IMR-90 (cell line): ENCODE measurements around the gene ASXL2. TPM values are rescaled to one million over a fixed set of nuclear protein-coding genes. Genes with fewer than 3 reads are reported as not detected.
A peak's percentile ranks its signal among the peaks of the same experiment; 100 is the strongest.

Experiments
- ATAC-seq: fragments of 200-7000 bp; cut with Tn5 transposase; 2 replicates; pipeline ENCODE4 v1.9.1; 2020; ENCODE audit warnings: low read depth, mild to moderate bottlenecking, moderate library complexity
- BruUV-seq: library from RNA; stranded (reverse); fragments of 400-500 nt; replicated peaks from 2 replicates; lab custom pipeline; 2021; lab: Mats Ljungman, UMichigan
- CTCF ChIA-PET: fragments of 300-600 bp; formaldehyde crosslinking; extraction: SDS; loops from one replicate; lab custom pipeline; 2021; ENCODE audit warnings: antibody characterized with exemption; lab: Yijun Ruan, JAX
- POLR2A ChIA-PET: fragments of 300-600 bp; sonication (Branson Sonifier 250); formaldehyde crosslinking; loops from one replicate; lab custom pipeline; 2022; ENCODE audit warnings: antibody characterized with exemption; ENCODE audit not compliant: unreplicated experiment; lab: Charles Lee
- DNase-seq: peaks from one replicate; pipeline ENCODE4 v3.0.0; 2013
- H2AFZ ChIP-seq: replicated peaks from 2 replicates; pipeline ENCODE3; 2013; ENCODE audit warnings: low read length, mild to moderate bottlenecking; ENCODE audit not compliant: poor library complexity
- H2AK5ac ChIP-seq: 2 replicates; pipeline ENCODE4 v1.6.1; 2013; ENCODE audit warnings: low read depth, low read length, inconsistent platforms
- H2AK9ac ChIP-seq: replicated peaks from 2 replicates; pipeline ENCODE3; 2013; ENCODE audit warnings: mild to moderate bottlenecking, low read depth, low read length, moderate library complexity; ENCODE audit not compliant: poor library complexity
- H2BK120ac ChIP-seq: 2 replicates; pipeline ENCODE4 v1.6.1; 2013; ENCODE audit warnings: low read depth, low read length, inconsistent platforms
- H2BK15ac ChIP-seq: 3 replicates; pipeline ENCODE4 v1.6.1; 2013; ENCODE audit warnings: low read depth, low read length, inconsistent platforms
- H2BK20ac ChIP-seq: 2 replicates; pipeline ENCODE4 v1.6.1; 2013; ENCODE audit warnings: low read depth, mild to moderate bottlenecking, inconsistent platforms, low read length, moderate library complexity
- H2BK5ac ChIP-seq: 2 replicates; pipeline ENCODE4 v1.6.1; 2013; ENCODE audit warnings: mild to moderate bottlenecking, low read depth, low read length, inconsistent platforms; ENCODE audit not compliant: poor library complexity, severe bottlenecking
- H3K14ac ChIP-seq: replicated peaks from 2 replicates; pipeline ENCODE4 v1.6.1; 2013; ENCODE audit warnings: low read depth, low read length, inconsistent platforms
- H3K18ac ChIP-seq: 2 replicates; pipeline ENCODE4 v1.6.1; 2013; ENCODE audit warnings: low read depth, low read length, control low read depth
- H3K23ac ChIP-seq: 2 replicates; pipeline ENCODE4 v1.6.1; 2013; ENCODE audit warnings: low read depth, low read length, inconsistent platforms
- H3K27ac ChIP-seq: 2 replicates; pipeline ENCODE4 v1.5.1; 2013; ENCODE audit warnings: mild to moderate bottlenecking, control low read depth, low read length; ENCODE audit not compliant: insufficient read depth
- H3K27me3 ChIP-seq: 2 replicates; pipeline ENCODE4 v1.6.1; 2013; ENCODE audit warnings: low read length; ENCODE audit not compliant: control insufficient read depth, insufficient read depth
- H3K36me3 ChIP-seq: 2 replicates; pipeline ENCODE4 v1.6.1; 2013; ENCODE audit warnings: low read length, mixed read lengths; ENCODE audit not compliant: control insufficient read depth, insufficient read depth
- H3K4ac ChIP-seq: 2 replicates; pipeline ENCODE4 v1.6.1; 2013; ENCODE audit warnings: low read depth, low read length, inconsistent platforms
- H3K4me1 ChIP-seq: 2 replicates; pipeline ENCODE4 v1.6.1; 2013; ENCODE audit warnings: low read length, mixed read lengths; ENCODE audit not compliant: control insufficient read depth, insufficient read depth
- H3K4me2 ChIP-seq: 2 replicates; pipeline ENCODE4 v1.6.1; 2013; ENCODE audit warnings: low read depth, mild to moderate bottlenecking, control low read depth, low read length, moderate library complexity
- H3K4me3 ChIP-seq: 2 replicates; pipeline ENCODE4 v1.5.1; 2013; ENCODE audit warnings: low read depth, mild to moderate bottlenecking, control low read depth, low read length, moderate library complexity; ENCODE audit not compliant: insufficient read depth
- H3K56ac ChIP-seq: 2 replicates; pipeline ENCODE4 v1.6.1; 2013; ENCODE audit warnings: low read length, inconsistent platforms; ENCODE audit not compliant: insufficient read depth; ENCODE audit errors: extremely low read depth
- H3K79me1 ChIP-seq, 2 experiments: 2 replicates each; pipeline ENCODE4 v1.6.1; 2013; ENCODE audit warnings: low read length in 2 of 2, inconsistent platforms in 1 of 2, low read depth in 1 of 2
- H3K9ac ChIP-seq: 2 replicates; pipeline ENCODE4 v1.6.1; 2013; ENCODE audit warnings: low read depth, low read length, control low read depth
- H3K9me1 ChIP-seq: 2 replicates; pipeline ENCODE4 v1.6.1; 2013; ENCODE audit warnings: low read length, inconsistent platforms; ENCODE audit not compliant: insufficient read depth
- H3K9me3 ChIP-seq: 2 replicates; pipeline ENCODE4 v1.6.1; 2013; ENCODE audit warnings: low read length; ENCODE audit not compliant: control insufficient read depth, insufficient read depth
- H4K20me1 ChIP-seq: 2 replicates; pipeline ENCODE4 v1.6.1; 2013; ENCODE audit warnings: low read length, inconsistent platforms; ENCODE audit not compliant: insufficient read depth
- H4K5ac ChIP-seq: 2 replicates; pipeline ENCODE4 v1.6.1; 2013; ENCODE audit warnings: mild to moderate bottlenecking, low read depth, low read length, control low read depth
- H4K8ac ChIP-seq, 2 experiments: 2 replicates each; pipeline ENCODE4 v1.6.1; 2013; ENCODE audit warnings: low read depth in 2 of 2, low read length in 2 of 2, control low read depth in 1 of 2, inconsistent platforms in 1 of 2
- H4K91ac ChIP-seq: 2 replicates; pipeline ENCODE4 v1.6.1; 2013; ENCODE audit warnings: low read depth, low read length, inconsistent platforms; ENCODE audit not compliant: insufficient read depth
- BHLHE40 ChIP-seq: fragments of 150-350 bp; IDR thresholded peaks from 2 replicates; pipeline ENCODE4 v1.6.1; 2016; ENCODE audit warnings: mild to moderate bottlenecking, low read depth, low read length
- CEBPB ChIP-seq: IDR thresholded peaks from 2 replicates; pipeline ENCODE4 v1.6.1; 2012; ENCODE audit warnings: low read depth, low read length, improper control_type of control experiment
- CHD1 ChIP-seq: IDR thresholded peaks from 2 replicates; pipeline ENCODE4 v1.6.1; 2012; ENCODE audit warnings: low read depth, low read length, improper control_type of control experiment
- ELK1 ChIP-seq: fragments of 150-350 bp; IDR thresholded peaks from 2 replicates; pipeline ENCODE4 v1.6.1; 2016; ENCODE audit warnings: low read depth, mild to moderate bottlenecking, low read length, moderate library complexity, borderline replicate concordance
- FOS ChIP-seq: fragments of 150-350 bp; IDR thresholded peaks from 2 replicates; pipeline ENCODE4 v1.6.1; 2016; ENCODE audit warnings: low read depth, low read length
- MAZ ChIP-seq: IDR thresholded peaks from 2 replicates; pipeline ENCODE4 v1.6.1; 2012; ENCODE audit warnings: low read depth, mild to moderate bottlenecking, low read length, improper control_type of control experiment, moderate library complexity, borderline replicate concordance
- MXI1 ChIP-seq: IDR thresholded peaks from 2 replicates; pipeline ENCODE4 v1.6.1; 2012; ENCODE audit warnings: low read depth, mild to moderate bottlenecking, low read length, moderate library complexity, borderline replicate concordance
- NFE2L2 ChIP-seq: fragments of 150-350 bp; IDR thresholded peaks from 2 replicates; pipeline ENCODE4 v1.6.1; 2016; ENCODE audit warnings: low read depth, mild to moderate bottlenecking, low read length
- POLR2A ChIP-seq: IDR thresholded peaks from 2 replicates; pipeline ENCODE4 v1.6.1; 2012; ENCODE audit warnings: mild to moderate bottlenecking, low read depth, low read length
- RAD21 ChIP-seq: IDR thresholded peaks from 2 replicates; pipeline ENCODE4 v1.6.1; 2012; ENCODE audit warnings: low read length, improper control_type of control experiment
- RCOR1 ChIP-seq: IDR thresholded peaks from 2 replicates; pipeline ENCODE4 v1.6.1; 2012; ENCODE audit warnings: mild to moderate bottlenecking, low read length, improper control_type of control experiment; ENCODE audit not compliant: insufficient replicate concordance
- RFX5 ChIP-seq: IDR thresholded peaks from 2 replicates; pipeline ENCODE4 v1.8.0; 2012; ENCODE audit warnings: low read depth, mild to moderate bottlenecking, low read length, moderate library complexity
- SMC3 ChIP-seq: fragments of 150-350 bp; IDR thresholded peaks from 2 replicates; pipeline ENCODE4 v1.6.1; 2016; ENCODE audit warnings: low read depth, mild to moderate bottlenecking, antibody characterized with exemption, low read length, moderate library complexity
- WGBS, 2 experiments: methylation state at CpG; one replicate each; pipeline versions ENCODE4 v1.1.5 to v1.1.7; 2013; ENCODE audit warnings: missing lambda C conversion rate in 2 of 2; ENCODE audit not compliant: insufficient read length in 1 of 2; ENCODE audit errors: extremely low coverage in 2 of 2; 5-methylcytosine and 5-hydroxymethylcytosine counted together
- dilution Hi-C: fragments of 300-500 bp; cut with HindIII; formaldehyde crosslinking; loops from one replicate; pipeline ENCODE4 v1.14.3; 2018; ENCODE audit warnings: low sequenced_read_pairs; ENCODE audit not compliant: unreplicated experiment
- in situ Hi-C: fragments of 300-500 bp; cut with MboI; formaldehyde crosslinking; loops from 3 replicates; pipeline ENCODE4 v1.14.3; 2019; ENCODE audit warnings: low sequenced_read_pairs, inconsistent platforms, mixed read lengths
- intact Hi-C: fragments of 100-400 bp; cut with micrococcal nuclease; formaldehyde crosslinking; loops from 2 replicates; pipeline ENCODE4 v1.10.0; 2022
- polyA plus RNA-seq, 3 experiments: library from polyadenylated mRNA; depleted of rRNA; stranded (reverse); fragments of >200 nt; gene quantifications; 2 replicates each; pipeline ENCODE4 v1.2.3, GENCODE V29; 2012; ENCODE audit warnings: low replicate concordance in 1 of 3
- total RNA-seq: library from RNA; depleted of rRNA; stranded (reverse); fragments of >200 nt; gene quantifications from 2 replicates; pipeline ENCODE4 v1.2.3, GENCODE V29; 2012
- TF ChIP-seq, protein P1 (sequence below): conservative IDR thresholded peaks from 2 replicates; pipeline ENCODE4 v1.5.1; 2012; ENCODE audit warnings: mild to moderate bottlenecking, low read depth, low read length, improper control_type of control experiment

ASXL2 gene
- total and polyA plus RNA-seq, 2 of the 4 experiments (the other 2 are of a cell fraction), result 5.3 to 8.1 TPM

GRCh38 chr2:25714740-25715139, 163.5 kb downstream of the ASXL2 start:
- H3K4me3 ChIP-seq, result no peak overlapping the region
- H3K56ac ChIP-seq, result no peak overlapping the region
- ATAC-seq (peak; percentile 44; the same call in 1 of the 2 replicates), DNase-seq (peak; percentile 16)
- no peak overlapping the region for H3K18ac ChIP-seq
- H3K79me1 ChIP-seq, result no peaks in the 10 kb centered on the region
- H2AK5ac ChIP-seq, result no peak overlapping the region
- no peak overlapping the region for H4K8ac ChIP-seq
- no peaks in the 10 kb centered on the region for H3K36me3 ChIP-seq
- ChIA-PET CTCF (interaction anchor here (1.6 kb wide), 1 partner anchor 15 kb away, joined by 5 read pairs; no protein-coding TSS in a partner anchor), POLR2A (no interaction called here)
- no peak overlapping the region for H2BK15ac ChIP-seq
- no peaks in the 10 kb centered on the region for H3K9me1 ChIP-seq
- H4K20me1 ChIP-seq, result no peaks in the 10 kb centered on the region
- intact Hi-C loops (no loop called here), in situ Hi-C loops (no loop called here), dilution Hi-C loops (no loop called here)
- no peak overlapping the region for H4K91ac ChIP-seq
- no peak for TF ChIP-seq MAZ
- TF ChIP-seq POLR2A, result no peak
- no peak for TF ChIP-seq ELK1
- no peak for TF ChIP-seq RCOR1
- no peak for TF ChIP-seq CHD1
- TF ChIP-seq, protein P1, sequence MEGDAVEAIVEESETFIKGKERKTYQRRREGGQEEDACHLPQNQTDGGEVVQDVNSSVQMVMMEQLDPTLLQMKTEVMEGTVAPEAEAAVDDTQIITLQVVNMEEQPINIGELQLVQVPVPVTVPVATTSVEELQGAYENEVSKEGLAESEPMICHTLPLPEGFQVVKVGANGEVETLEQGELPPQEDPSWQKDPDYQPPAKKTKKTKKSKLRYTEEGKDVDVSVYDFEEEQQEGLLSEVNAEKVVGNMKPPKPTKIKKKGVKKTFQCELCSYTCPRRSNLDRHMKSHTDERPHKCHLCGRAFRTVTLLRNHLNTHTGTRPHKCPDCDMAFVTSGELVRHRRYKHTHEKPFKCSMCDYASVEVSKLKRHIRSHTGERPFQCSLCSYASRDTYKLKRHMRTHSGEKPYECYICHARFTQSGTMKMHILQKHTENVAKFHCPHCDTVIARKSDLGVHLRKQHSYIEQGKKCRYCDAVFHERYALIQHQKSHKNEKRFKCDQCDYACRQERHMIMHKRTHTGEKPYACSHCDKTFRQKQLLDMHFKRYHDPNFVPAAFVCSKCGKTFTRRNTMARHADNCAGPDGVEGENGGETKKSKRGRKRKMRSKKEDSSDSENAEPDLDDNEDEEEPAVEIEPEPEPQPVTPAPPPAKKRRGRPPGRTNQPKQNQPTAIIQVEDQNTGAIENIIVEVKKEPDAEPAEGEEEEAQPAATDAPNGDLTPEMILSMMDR, result no peak
- TF ChIP-seq MXI1, result no peak
- TF ChIP-seq FOS, result no peak
- TF ChIP-seq RAD21, result no peak
- TF ChIP-seq CEBPB, result no peak
- no peak for TF ChIP-seq NFE2L2
- no peak for TF ChIP-seq RFX5
- TF ChIP-seq SMC3, result no peak
- no peak for TF ChIP-seq BHLHE40
- H2BK5ac ChIP-seq, result no peak overlapping the region
- H3K27me3 ChIP-seq, result peaks cover 21% of the 10 kb centered on the region
- H3K4me1 ChIP-seq, result no peaks in the 10 kb centered on the region
- H3K27ac ChIP-seq, result no peak overlapping the region
- H2AK9ac ChIP-seq, result no peak overlapping the region
- no peak overlapping the region for H2AFZ ChIP-seq
- peaks cover 2% of the 10 kb centered on the region; the same call in 1 of the 2 replicates for H3K9me3 ChIP-seq
- BruUV-seq, result no TSS peak
- no peak overlapping the region for H3K4ac ChIP-seq
- H2BK20ac ChIP-seq, result no peak overlapping the region
- no CpG with 5 or more reads among the region's 1 CpG for WGBS, 2 experiments
- H2BK120ac ChIP-seq, result no peak overlapping the region
- no peak overlapping the region for H4K5ac ChIP-seq
- H3K4me2 ChIP-seq, result no peak overlapping the region
- H3K9ac ChIP-seq, result no peak overlapping the region
- no peak overlapping the region for H3K23ac ChIP-seq
- no peak overlapping the region for H3K14ac ChIP-seq
